Measurements from ENCODE around the gene NDUFB10. TPM values are rescaled to one million over a fixed set of nuclear protein-coding genes. Genes with fewer than 3 reads are reported as not detected.

NDUFB10 gene
- total RNA-seq, 2 experiments from 2014 or later: 40.7 to 41.1 TPM

DNA sequence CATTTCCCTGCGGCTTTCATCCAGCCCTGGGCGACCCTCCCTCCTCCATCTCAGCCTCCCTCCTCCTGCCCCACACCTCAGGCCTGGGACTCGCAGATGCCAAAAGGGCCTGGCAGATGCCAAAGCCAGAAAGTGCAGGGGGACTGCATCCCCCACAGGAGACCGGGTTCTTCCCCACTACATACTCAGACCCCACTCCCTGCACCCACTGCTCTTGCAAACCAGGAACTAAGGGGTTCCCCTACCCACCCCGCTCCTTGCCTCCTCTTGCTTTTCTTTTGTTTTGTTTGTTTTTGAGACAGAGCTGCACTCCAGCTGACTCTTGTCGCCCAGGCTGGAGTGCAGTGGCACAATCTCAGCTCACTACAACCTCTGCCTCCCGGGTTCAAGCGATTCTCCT is 44.4 kb upstream of the NDUFB10 start:
- H3K4me1 Mint-ChIP-seq (ENCODE audit: low read depth): no peaks in the 10 kb centered on the region
- intact Hi-C loops (cut with DNase I, micrococcal nuclease): no loop called here
- Histone ChIP-seq H3K27me3 (ENCODE audit: control insufficient read depth in 1 of 2, insufficient read depth in 2 of 2, low read length in 2 of 2) (peaks cover 22 to 48% of the 10 kb centered on the region in 2 experiments), H3K4me3 (ENCODE audit: low read length) (no peak overlapping the region), H3K4me1 (ENCODE audit: insufficient read depth, low read length) (peaks cover 5% of the 10 kb centered on the region), H3K36me3 (ENCODE audit: insufficient read depth, low read length) (no peaks in the 10 kb centered on the region), H3K9me3 (ENCODE audit: control insufficient read depth in 1 of 2, insufficient read depth in 1 of 2, low read length in 2 of 2) (peaks cover 0 to 22% of the 10 kb centered on the region in 2 experiments), H3K27ac (ENCODE audit: low read depth in 1 of 2, low read length in 2 of 2) (no peak overlapping the region)
- DNase-seq (no peak), ATAC-seq (ENCODE audit: poor library complexity) (no peak)
- TF ChIP-seq CTCF (IDR thresholded peaks at IDR 0.05): no peak
- no peak overlapping the region for H3K27ac Mint-ChIP-seq
- H3K27me3 Mint-ChIP-seq: peaks cover 34% of the 10 kb centered on the region
- H3K4me3 Mint-ChIP-seq: no peak overlapping the region
- ChIA-PET POLR2A (no interaction called here), CTCF (no interaction called here)
- H3K36me3 Mint-ChIP-seq (ENCODE audit: low read depth): no peaks in the 10 kb centered on the region
- H3K9me3 Mint-ChIP-seq: no peaks in the 10 kb centered on the region

GRCh38 chr16:1915732-1916639 is 43.4 kb upstream of the NDUFB10 start:
- ChIA-PET POLR2A (interaction anchor here (0.7 kb wide), 1 partner anchor 13 kb away, joined by 3 read pairs; no protein-coding TSS in a partner anchor), CTCF (no interaction called here)
- intact Hi-C loops (cut with DNase I, micrococcal nuclease): no loop called here
- H3K4me1 ChIP-seq (ENCODE audit: insufficient read depth, low read length): peaks cover 5% of the 10 kb centered on the region
- Mint-ChIP-seq H3K27ac (no peak overlapping the region), H3K4me1 (ENCODE audit: low read depth) (no peaks in the 10 kb centered on the region), H3K9me3 (no peaks in the 10 kb centered on the region), H3K4me3 (no peak overlapping the region), H3K27me3 (peaks cover 42% of the 10 kb centered on the region), H3K36me3 (ENCODE audit: low read depth) (no peaks in the 10 kb centered on the region)
- H3K4me3 ChIP-seq (ENCODE audit: low read length): no peak overlapping the region
- peaks cover 30 to 58% of the 10 kb centered on the region in 2 experiments for H3K27me3 ChIP-seq (ENCODE audit: control insufficient read depth in 1 of 2, insufficient read depth in 2 of 2, low read length in 2 of 2)
- peaks cover 0 to 30% of the 10 kb centered on the region in 2 experiments for H3K9me3 ChIP-seq (ENCODE audit: control insufficient read depth in 1 of 2, insufficient read depth in 1 of 2, low read length in 2 of 2)
- no peak overlapping the region for H3K27ac ChIP-seq (ENCODE audit: low read depth in 1 of 2, low read length in 2 of 2)
- no peaks in the 10 kb centered on the region for H3K36me3 ChIP-seq (ENCODE audit: insufficient read depth, low read length)
- TF ChIP-seq CTCF (IDR thresholded peaks at IDR 0.05): no peak
- no peak for ATAC-seq (ENCODE audit: poor library complexity)
- no peak for DNase-seq

DNA sequence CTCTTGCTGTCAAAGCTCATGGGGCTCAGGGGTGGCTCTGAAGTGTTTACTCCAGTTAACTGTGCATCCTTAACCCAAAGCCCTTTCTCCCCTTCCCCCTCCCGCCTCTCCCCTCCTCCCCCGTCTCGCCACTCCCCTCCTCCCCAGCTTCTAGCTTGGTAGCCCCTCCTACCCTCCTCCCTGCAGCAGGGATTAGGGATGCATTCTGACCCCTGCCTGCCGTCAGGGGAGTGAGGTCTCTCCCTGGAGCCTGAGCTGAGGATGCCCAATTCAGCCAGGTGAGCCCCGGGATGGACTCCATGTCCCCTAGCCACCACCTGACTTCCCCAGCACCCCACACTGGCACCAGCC is 42.7 kb upstream of the NDUFB10 start:
- no peaks in the 10 kb centered on the region for H3K36me3 Mint-ChIP-seq (ENCODE audit: low read depth)
- H3K9me3 Mint-ChIP-seq: no peaks in the 10 kb centered on the region
- Histone ChIP-seq H3K27me3 (ENCODE audit: control insufficient read depth in 1 of 2, insufficient read depth in 2 of 2, low read length in 2 of 2) (peaks cover 36 to 63% of the 10 kb centered on the region in 2 experiments), H3K9me3 (ENCODE audit: control insufficient read depth in 1 of 2, insufficient read depth in 1 of 2, low read length in 2 of 2) (peaks cover 0 to 30% of the 10 kb centered on the region in 2 experiments), H3K4me3 (ENCODE audit: low read length) (no peak overlapping the region), H3K4me1 (ENCODE audit: insufficient read depth, low read length) (peaks cover 5% of the 10 kb centered on the region), H3K36me3 (ENCODE audit: insufficient read depth, low read length) (no peaks in the 10 kb centered on the region), H3K27ac (ENCODE audit: low read depth in 1 of 2, low read length in 2 of 2) (no peak overlapping the region)
- H3K4me1 Mint-ChIP-seq (ENCODE audit: low read depth): no peaks in the 10 kb centered on the region
- H3K27me3 Mint-ChIP-seq: peaks cover 48% of the 10 kb centered on the region
- no peak overlapping the region for H3K4me3 Mint-ChIP-seq
- intact Hi-C loops (cut with DNase I, micrococcal nuclease): no loop called here
- ChIA-PET POLR2A (interaction anchor here (0.7 kb wide), 1 partner anchor 12 kb away, joined by 3 read pairs; no protein-coding TSS in a partner anchor), CTCF (no interaction called here)
- no peak overlapping the region for H3K27ac Mint-ChIP-seq
- TF ChIP-seq CTCF (IDR thresholded peaks at IDR 0.05): no peak
- DNase-seq (no peak), ATAC-seq (ENCODE audit: poor library complexity) (no peak)

Data from CD4-positive, alpha-beta T cell (primary cell).